Glutamatergic neuron (in vitro differentiated cells): Measurements from ENCODE around the gene ITIH1. TPM values are rescaled to one million over a fixed set of nuclear protein-coding genes. Genes with fewer than 3 reads are reported as not detected.

Experiments
- DNase-seq: peaks from one replicate; pipeline ENCODE4 v3.0.0; 2022
- H3K27ac Mint-ChIP-seq: one replicate; pipeline ENCODE4 v1.8.0; 2020; ENCODE audit warnings: mild to moderate bottlenecking, mixed read lengths, inconsistent platforms; ENCODE audit not compliant: unreplicated experiment
- H3K27me3 Mint-ChIP-seq: one replicate; pipeline ENCODE4 v1.8.0; 2020; ENCODE audit warnings: mild to moderate bottlenecking, moderate library complexity, mixed read lengths, inconsistent platforms; ENCODE audit not compliant: unreplicated experiment
- H3K36me3 Mint-ChIP-seq: one replicate; pipeline ENCODE4 v1.8.0; 2020; ENCODE audit warnings: mild to moderate bottlenecking, mixed read lengths, inconsistent platforms; ENCODE audit not compliant: unreplicated experiment
- H3K4me1 Mint-ChIP-seq: one replicate; pipeline ENCODE4 v1.8.0; 2020; ENCODE audit warnings: mild to moderate bottlenecking, low read depth, mixed read lengths, inconsistent platforms; ENCODE audit not compliant: unreplicated experiment
- H3K4me3 Mint-ChIP-seq: one replicate; pipeline ENCODE4 v1.8.0; 2020; ENCODE audit warnings: mild to moderate bottlenecking, mixed read lengths, inconsistent platforms; ENCODE audit not compliant: unreplicated experiment
- H3K9me3 Mint-ChIP-seq: one replicate; pipeline ENCODE4 v1.8.0; 2020; ENCODE audit warnings: mild to moderate bottlenecking, moderate library complexity, mixed read lengths, inconsistent platforms; ENCODE audit not compliant: unreplicated experiment
- CTCF ChIP-seq: fragments of 200-600 bp; sonication (generic); IDR thresholded peaks from one replicate; pipeline ENCODE4 v1.5.0; 2021; ENCODE audit not compliant: partially characterized antibody, unreplicated experiment
- total RNA-seq: library from RNA; stranded (reverse); fragmentation: NEBNext Ultra II Directional; extraction: Animal tissue kit (Norgen Biotek cat#: 25700); gene quantifications from one replicate; pipeline ENCODE4 v1.2.1, GENCODE V29; 2021; ENCODE audit not compliant: unreplicated experiment

ITIH1 gene
- total RNA-seq, 1 donor from 2014 or later, result not detected

- no peak for DNase-seq
- TF ChIP-seq CTCF, result no peak
- peaks cover 10% of the 10 kb centered on the region for H3K9me3 Mint-ChIP-seq
- H3K4me3 Mint-ChIP-seq, result peak overlapping the region; percentile 34
- H3K27me3 Mint-ChIP-seq, result peaks cover 9% of the 10 kb centered on the region
- H3K36me3 Mint-ChIP-seq, result no peaks in the 10 kb centered on the region
- H3K27ac Mint-ChIP-seq, result no peak overlapping the region
- H3K4me1 Mint-ChIP-seq, result peaks cover 26% of the 10 kb centered on the region
Observed at GRCh38 chr3:52836471-52836845, 59.1 kb downstream of the ITIH1 start.

DNA sequence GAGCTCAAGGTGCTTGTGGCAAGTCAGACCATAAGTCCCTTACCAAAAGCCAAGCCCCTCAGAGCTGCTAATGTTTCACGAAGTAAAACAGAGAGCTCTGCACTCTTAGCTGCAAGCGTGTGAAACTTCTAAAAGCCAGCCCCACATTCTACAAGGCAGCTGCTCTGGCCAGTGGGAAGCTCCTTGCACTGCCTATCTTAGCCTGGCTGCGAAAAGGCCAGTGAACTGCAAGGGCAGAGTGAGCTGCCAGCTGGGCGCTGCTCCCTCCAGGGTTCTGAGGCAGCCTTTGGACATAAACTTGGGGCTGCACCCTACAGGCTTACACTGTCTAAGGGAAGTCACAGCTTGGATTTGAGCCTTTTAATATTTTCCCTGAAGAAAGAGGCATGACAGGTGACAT lies 59.6 kb downstream of the ITIH1 start:
- no peak for DNase-seq
- Mint-ChIP-seq H3K27ac (no peak overlapping the region), H3K36me3 (no peaks in the 10 kb centered on the region), H3K4me1 (peaks cover 23% of the 10 kb centered on the region), H3K27me3 (peaks cover 8% of the 10 kb centered on the region), H3K9me3 (peaks cover 10% of the 10 kb centered on the region), H3K4me3 (peak overlapping the region; percentile 34)
- TF ChIP-seq CTCF, result no peak

DNA sequence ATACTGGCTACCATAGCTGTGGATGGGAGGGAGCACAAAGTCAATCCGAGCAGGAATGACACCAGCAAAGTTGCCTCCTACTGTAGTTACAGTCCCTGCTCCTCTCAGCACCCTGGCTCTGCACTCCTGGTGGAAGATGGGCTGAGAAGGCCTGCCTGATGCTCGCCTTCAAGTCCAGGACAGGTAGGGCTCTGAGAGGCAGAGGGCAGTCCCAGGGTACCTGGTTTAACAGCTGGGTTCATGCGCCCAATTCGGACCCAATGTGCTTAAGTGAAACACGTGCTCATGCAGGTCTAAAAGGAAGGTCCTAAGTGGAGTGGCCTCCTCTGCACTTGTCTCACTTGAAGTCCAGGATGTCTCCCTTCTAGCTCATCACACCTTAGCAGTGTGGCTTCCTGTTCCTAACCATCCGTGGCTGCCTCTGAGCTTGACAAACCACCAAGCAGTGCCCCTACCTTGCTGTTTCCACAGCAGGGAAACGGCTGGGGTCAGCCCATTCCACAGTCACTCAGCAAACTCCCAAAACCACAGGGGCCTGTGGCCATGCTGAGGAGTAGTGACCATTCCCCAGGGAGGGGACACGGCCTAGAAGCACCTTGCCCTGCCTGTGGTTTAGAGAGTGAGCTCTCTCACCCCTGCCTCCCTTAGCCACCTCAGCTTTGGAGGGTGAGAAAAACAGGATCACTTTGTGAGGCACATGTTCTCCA lies 61.3 kb downstream of the ITIH1 start:
- no peak for DNase-seq
- Mint-ChIP-seq H3K27ac (no peak overlapping the region), H3K27me3 (peaks cover 8% of the 10 kb centered on the region), H3K4me1 (peaks cover 30% of the 10 kb centered on the region), H3K4me3 (no peak overlapping the region), H3K9me3 (peaks cover 8% of the 10 kb centered on the region), H3K36me3 (no peaks in the 10 kb centered on the region)
- no peak for TF ChIP-seq CTCF

DNA sequence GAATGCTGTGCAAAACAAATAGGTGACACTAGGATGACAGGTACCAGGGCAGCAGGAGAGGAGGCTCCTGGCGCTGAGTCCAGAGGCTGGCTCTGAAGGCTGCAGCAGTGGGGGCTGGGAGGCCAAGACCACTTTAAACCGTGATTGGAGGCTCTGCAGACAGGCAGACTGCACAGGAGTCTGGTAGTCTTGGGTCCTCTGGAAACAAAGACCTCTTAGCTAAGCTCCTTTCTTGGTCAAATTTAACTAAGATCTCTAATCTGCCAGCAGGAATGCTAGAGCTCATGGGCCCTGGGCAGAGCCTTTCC lies 61.8 kb downstream of the ITIH1 start:
- no peak for TF ChIP-seq CTCF
- H3K4me1 Mint-ChIP-seq, result peaks cover 30% of the 10 kb centered on the region
- no peak overlapping the region for H3K27ac Mint-ChIP-seq
- peaks cover 8% of the 10 kb centered on the region for H3K9me3 Mint-ChIP-seq
- no peak for DNase-seq
- H3K4me3 Mint-ChIP-seq, result no peak overlapping the region
- no peaks in the 10 kb centered on the region for H3K36me3 Mint-ChIP-seq
- H3K27me3 Mint-ChIP-seq, result peaks cover 8% of the 10 kb centered on the region

DNA sequence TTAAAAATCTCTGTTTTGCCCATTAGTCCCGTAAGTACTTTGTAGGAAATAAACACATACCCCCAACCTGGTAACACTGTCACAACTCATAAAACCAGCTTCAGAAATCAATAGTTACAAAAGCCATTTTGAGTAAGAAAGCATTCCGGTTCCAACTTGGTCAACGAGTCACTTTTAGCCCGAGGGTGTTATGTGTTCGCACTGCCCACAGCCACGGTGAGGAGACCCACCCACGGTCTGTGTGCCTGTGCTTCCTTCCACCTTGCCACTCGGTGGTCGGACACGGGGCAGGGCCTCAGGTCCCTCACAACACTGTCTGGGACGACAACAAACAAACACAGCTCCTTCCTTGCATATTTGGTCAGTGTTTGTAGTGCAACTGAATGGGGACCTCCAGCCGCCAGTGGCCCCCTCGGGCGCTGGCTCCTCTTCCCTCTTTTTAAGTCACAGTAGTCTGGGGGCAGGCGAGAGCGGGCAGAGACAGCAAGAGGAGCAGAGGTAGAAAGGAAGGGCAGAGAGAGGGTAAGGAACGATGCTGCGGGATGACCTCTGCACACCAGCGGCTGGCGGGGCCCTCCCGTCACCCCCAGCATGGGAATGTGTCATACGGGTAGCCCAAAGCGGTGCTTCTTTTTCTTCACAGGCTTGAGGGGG lies 62.6 kb downstream of the ITIH1 start:
- Mint-ChIP-seq H3K4me1 (peaks cover 25% of the 10 kb centered on the region), H3K27me3 (peaks cover 10% of the 10 kb centered on the region), H3K9me3 (peaks cover 6% of the 10 kb centered on the region), H3K4me3 (no peak overlapping the region), H3K36me3 (no peaks in the 10 kb centered on the region), H3K27ac (no peak overlapping the region)
- no peak for DNase-seq
- TF ChIP-seq CTCF, result no peak
